ENCODE measurements around the gene SCCPDH.
"Not testable (repeated sequence)": the region's sequence is repeated elsewhere in the genome, so short reads cannot be mapped to it uniquely, and the experiment has no call there.

The SCCPDH gene, protein sequence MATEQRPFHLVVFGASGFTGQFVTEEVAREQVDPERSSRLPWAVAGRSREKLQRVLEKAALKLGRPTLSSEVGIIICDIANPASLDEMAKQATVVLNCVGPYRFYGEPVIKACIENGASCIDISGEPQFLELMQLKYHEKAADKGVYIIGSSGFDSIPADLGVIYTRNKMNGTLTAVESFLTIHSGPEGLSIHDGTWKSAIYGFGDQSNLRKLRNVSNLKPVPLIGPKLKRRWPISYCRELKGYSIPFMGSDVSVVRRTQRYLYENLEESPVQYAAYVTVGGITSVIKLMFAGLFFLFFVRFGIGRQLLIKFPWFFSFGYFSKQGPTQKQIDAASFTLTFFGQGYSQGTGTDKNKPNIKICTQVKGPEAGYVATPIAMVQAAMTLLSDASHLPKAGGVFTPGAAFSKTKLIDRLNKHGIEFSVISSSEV

DNA sequence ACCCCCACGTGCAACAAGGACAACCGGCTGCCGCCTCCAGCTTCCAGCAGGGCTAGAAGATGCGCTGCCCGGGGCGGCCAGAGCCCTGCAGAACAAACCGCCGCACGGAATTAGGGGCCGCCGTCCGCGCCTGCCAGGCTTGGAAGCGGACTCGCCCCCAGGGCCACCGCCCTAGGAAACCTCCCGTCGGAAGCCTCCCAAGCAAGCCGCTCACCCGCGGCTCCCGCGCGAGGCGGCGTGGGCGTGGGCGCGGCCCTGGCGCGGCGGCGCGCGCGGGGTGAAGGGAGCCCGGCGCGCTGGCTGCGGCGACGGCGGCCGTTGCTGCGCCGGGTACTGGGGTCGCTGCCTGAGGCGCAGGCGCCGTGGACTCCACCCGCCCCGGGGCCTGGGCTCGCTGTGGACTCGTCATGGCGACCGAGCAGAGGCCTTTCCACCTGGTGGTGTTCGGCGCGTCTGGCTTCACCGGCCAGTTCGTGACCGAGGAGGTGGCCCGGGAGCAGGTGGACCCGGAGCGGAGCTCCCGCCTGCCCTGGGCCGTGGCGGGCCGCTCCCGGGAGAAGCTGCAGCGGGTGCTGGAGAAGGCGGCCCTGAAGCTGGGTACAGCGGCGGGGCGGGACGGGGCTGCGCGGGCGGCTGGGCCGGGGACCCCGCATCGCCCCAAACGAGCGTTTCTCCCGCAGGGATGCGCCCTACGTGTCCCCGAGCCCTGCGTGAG is at the start of gene SCCPDH:
TSS of gene SCCPDH (plus strand) at position 394 of the 715 bp plus-strand sequence. CDS start at position 408, 14 bp downstream.
- DNase-seq: peak; percentile 72

DNA sequence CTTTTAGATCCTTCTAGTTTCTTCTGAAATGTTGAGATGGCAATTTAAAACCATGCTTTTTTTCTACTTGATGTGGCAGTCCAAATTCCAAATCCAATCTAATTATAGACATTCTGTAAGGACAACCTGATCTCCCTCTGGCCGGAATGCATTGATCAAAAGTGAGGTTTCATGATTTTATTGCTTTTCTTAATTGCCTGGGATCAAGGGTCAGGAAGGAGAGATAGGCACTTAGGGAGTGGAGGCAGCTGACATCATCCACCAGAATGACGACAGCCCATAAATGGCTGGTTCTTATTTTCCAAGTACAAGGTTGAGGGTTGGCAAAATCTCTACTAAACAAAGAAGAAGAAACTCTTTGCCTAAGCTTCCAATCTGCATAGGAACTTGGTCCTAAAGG is 46.4 kb upstream of the SCCPDH start:
- DNase-seq: no peak

DNA sequence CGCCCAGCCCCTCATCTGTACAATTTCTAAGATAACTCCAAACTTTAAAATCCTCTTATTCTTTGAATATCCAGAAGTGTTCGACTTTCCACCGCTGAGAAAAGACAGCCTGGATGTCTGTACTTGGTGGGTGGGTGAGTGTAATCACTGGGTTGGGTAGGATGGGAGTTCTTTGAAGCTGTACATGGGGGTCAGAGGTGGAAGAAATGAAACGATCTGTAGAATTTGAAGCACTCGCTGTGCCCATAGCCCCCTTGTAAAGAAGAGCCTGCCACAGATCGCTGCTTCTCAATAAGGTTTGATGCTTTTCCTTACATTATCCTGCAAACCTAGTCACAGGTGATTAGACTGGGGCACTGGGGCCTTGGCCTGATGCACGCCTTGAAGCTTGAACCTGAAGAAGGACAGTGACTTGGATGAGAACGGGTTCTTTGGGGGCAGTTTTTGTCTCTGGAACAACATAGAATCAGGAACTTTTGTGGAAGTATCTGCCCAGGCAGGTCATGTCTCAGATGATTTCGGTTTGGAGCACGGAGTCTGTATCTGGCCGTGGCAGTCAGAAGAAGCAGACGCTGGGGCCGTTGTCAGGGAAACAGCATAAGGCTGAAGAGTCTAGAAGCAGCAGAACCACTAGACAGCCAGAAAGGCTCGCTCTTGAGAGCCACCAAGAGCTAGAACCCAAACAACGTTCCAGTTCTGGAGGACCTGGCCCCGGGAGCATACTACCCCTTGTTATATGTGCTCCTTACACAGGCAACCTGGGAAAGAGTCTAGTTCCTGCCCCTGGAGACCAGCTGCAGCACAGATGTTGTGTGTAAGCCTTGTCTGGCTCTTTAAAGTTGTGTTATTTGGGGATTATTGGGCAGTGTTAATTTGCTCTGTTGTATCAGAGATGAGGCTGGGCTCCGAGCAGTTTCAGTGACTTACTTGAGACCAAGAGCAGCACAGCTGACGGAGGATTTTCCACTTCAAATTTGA is 45.1 kb upstream of the SCCPDH start:
- DNase-seq: no peak

DNA sequence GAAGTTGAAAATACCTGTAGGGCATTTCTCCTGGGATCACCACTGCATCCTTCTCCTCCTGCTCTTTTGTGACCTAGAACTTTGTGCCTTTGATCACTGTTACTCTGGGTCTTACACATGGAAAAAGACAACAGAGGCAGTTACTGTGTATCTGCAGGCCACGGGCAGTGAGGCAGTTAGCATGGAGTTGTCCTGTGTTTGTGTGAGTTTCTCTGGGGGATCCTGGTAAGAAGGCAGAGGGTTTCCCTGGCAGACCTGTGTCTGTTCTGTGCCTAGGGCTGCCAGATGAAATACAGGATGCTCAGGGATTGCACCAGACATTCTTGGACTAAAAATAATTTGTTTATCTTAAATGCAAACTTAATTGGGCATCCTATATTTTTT is 44.4 kb upstream of the SCCPDH start:
- no peak for DNase-seq

DNA sequence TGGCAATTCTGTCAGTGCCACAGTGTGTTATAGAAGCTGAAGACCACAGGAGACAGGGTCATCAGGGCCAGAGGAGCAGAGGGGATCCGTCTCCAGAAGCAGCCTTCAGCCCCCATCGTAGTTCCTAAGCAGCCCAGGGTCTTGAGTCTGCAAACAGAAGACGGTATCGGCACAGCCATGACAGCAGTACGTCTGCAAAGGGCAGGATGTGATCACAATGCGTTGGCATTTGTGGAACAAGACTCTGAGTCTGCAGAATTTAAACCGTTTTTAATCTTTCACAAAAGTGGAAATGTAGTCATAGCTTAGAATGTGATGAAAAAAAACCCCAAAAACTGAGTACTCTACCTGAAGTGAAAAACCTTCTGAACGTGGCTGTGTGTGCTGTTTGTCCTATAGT is 44.0 kb upstream of the SCCPDH start:
- DNase-seq: no peak

DNA sequence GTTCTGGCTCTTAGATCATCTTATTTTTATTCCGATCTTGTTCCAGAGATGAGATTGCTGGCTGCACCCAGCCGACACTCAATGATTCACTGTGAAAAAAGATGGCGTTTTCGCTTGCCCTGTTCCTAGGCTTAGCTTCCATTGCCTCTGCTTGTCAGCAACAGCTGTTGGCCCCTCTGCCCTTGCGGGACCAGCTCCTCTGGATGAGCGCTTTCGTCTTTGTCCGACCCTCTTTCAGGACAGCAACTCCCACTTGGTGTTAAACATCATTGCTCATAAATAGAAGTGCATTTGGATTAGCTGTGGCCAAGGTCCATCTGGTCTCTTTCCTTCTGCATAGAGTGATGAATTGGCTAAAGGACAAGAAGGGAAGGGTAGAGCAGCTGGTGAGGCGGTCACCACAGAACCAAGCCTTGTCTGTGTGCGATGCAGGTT is 43.5 kb upstream of the SCCPDH start:
- DNase-seq: no peak

DNA sequence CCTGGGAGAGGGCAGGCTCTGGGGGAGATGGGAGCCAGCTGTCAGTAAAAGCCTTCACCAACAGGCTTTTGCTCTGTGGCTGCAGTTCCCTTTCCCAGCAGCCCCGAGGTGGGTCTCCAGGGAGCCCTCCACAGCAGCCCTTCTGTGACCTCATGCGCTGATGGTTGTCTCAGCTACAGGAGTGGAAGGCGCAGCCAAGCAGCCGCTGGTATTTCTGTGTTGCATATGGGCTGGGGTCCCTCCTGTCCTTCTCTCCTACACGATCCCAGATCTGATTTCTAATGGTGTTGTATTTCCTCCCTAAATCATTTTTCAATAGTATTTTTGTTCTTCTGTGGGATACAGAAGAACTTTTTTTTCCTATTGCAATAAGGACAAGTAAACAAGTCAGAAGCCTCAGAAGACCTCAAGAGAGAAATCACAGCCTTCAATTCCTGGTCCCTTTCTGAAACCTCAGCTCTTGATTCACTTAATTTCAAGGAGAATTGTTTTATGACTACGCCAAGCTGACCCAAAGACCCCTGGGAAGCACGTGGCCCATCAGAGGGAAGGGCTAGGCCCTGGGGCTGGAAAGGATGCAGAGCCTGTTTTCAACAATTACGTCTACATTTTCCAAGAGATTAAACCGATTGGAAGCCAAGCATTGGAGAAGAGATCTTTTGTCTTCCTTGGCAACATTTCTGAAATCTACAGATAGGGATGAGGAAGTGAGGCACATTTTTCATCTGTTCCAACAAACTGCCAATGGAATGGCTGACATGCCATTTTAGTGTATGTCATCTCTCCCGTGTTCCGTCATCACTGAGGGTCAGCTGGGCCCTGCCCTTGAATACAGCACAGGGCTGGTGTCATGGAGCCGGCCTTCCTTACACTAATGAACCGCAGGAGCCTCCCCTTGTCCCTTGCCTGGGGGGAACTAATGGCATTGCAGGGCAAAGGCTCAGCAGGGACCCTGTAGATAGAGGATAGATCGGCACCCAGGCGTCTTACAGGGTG is 42.0 kb upstream of the SCCPDH start:
- no peak for DNase-seq

DNA sequence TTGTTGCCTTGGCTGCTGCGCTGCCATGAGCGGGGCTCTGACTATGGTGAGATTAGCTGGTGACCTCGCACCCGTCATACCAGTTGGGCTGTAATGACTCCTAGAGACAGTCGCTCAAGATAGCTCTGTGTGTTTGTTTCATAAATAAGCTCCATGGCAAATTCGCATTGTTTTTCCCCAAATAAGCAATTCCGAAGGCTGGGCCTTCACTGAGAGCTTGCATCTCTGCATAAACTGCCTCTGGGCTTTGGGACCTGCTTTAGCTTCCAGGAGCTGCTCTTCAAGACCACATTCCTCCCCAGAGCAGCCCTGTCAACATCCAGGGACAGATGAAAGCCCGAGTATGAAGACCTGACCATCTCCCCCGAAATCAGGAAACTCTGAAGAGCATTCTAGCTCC is 40.7 kb upstream of the SCCPDH start:
- no peak for DNase-seq

DNA sequence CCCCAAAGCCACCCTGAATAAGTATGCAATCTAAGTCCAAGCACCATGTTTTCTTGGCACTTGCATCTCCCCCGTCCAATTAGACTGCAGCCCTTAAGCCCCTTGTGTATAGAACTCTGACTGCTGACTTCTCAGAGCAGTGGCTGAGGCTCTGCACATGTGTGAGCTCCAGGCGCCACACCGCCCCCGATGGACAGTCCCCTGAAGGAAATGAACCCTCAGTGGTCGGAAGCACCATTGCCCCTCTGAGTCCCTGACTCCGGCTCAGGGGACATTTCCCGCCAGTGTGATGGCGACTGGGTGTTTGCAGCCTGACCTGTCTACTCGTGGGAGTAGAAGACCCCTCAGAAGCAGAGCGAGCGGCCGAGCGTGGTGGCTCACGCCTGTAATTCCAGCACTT is 37.2 kb upstream of the SCCPDH start:
- no peak for DNase-seq

DNA sequence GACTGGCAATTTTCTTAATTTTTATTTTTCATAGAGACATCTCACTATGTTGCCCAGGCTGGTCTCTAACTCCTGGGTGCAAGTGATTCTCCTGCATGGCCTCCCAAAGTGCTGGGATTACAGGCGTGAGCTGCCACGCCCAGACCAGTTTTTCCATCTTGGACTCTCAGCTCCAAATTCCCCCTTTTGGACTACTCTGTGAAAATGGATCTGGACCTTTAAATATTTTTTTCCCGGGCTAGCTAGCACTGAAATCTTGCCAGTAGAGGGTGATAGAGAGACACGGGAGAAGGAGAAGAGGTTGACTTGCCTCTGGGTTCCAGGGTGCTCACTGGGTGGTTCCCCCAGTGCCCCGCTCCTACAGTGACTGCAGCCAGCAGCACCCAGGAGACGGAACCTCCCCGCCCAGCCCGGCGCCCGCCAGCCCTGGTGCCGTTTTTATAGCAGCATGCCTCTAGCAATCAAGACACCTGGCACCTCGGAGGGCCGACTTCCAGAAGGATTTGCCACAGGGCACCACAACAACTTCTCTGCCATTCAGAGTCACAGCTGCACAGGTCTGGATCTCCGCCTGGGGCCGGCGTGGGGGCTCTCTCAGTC is 34.7 kb upstream of the SCCPDH start:
- peak; percentile 16 for DNase-seq

DNA sequence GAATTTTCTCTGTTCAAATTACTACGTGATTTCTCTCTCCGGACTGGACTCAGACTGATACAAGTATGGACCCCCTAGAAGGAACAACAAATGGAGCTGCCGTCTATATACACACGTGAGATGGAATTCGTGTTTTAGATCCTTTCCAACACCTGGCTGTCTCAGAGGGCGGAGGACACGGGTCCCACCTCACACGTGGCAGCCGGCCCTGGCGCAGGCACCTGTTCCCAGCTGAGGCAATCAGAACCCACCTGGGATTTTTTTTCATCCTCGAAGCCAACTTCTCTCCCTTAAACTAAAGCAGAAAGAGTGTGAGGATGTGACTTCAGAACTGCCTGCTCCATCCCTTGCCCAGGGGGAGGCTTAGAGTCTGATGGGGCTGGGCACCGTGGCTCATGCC is 34.1 kb upstream of the SCCPDH start:
- no peak for DNase-seq

DNA sequence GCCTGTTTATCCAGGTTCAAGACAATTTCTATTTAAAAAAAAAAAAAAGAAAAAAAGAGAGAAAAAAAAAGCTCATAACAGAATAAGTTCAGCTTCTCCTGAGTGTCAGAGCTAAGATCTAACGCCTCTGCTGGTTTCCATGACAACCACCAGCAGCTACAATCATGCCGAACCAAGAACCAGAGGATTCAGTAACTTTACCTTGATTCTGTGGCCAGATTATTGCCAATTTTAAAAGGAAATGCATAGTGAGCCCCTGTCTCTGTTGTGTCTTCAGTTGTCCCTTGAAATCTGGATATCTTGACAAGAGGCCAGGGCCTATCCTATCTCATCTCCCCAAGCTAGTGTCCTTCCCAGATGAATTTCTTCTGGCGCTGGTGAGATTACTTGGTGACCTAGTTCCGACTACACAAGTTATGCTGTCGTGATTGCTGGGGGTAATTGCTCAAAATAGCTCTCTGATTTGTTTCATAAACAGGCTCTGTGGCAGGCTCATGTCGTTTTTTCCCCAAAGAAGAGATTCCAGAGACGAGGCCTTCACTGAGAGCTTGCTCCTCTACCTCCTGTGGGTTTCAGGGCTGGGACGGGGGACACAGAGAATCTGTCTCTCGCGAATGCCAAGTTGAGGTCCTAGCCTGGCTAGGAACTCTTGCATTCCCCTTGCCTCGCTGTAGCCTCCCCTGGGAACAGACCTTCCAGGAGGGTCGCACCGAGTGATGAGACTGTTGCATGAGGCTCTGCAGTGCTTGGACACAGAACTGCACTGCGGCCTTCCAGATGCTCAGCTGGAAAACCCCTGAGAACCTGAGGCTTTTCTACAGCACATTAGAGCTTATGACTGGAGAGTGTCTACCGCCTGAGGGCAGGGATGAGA is 32.4 kb upstream of the SCCPDH start:
- DNase-seq: no peak

DNA sequence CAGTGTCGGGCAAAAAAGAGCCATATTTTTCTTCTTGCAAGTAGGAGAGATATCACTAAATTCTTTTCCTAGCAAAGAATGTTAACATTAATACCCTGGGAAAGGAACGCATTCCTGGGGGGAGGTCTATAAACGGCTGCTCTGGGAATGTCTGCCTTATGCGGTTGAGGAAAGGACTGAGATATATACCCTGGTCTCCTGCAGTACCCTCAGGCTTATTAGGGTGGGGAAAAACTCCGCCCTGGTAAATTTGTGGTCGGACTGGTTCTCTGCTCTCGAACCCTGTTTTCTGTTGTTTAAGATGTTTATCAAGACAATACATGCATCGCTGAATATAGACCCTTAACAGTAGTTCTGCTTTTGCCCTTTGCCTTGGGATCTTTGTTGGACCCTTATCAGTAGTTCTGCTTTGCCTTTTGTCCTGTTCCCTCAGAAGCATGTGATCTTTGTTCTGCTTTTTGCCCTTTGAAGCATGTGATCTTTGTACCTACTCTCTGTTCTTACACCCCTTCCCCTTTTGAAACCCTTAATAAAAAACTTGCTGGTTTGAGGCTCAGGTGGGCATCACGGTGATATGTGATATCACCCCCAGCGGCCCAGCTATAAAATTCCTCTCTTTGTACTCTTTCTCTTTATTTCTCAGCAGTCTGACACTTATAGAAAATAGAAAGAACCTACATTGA is 29.9 kb upstream of the SCCPDH start:
- DNase-seq: not testable (repeated sequence)

DNA sequence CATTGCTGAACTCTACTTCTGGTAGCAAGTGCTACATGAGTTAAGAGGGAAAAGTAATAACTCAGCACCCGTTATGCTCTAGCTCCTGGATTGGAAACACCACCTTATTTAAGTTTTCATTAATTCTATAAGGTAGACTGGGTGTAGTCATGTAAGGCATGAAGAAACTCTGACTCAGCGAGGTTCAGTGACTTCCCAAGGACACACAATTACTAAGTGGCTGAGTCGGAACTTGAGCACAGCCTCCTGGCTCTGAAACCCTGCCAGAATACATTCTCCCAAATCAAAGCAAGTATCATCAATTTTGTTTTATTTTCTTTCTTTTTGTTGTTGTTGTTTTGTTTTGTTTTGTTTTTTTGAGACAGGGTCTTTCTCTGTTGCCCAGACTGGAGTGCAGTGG is 29.1 kb upstream of the SCCPDH start:
- no peak for DNase-seq

DNA sequence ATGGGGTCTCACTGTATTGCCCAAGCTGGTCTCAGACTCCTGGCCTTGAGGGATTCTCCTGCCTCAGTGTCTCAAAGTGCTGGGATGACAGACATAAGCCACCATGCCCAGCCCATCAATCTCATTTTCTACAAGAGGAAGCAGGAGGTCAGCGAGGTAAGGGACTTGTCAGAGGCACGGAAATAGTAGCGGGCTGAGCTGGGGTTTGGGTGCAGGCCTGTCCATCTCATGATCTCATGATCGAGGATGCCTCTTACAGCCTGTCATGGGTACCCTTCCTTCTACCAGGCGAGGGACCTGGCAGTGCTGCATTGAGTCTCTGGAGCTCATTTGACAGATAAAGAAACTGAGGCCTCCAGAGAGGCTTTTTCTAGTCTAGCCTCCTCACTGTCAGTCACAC is 28.5 kb upstream of the SCCPDH start:
- no peak for DNase-seq

DNA sequence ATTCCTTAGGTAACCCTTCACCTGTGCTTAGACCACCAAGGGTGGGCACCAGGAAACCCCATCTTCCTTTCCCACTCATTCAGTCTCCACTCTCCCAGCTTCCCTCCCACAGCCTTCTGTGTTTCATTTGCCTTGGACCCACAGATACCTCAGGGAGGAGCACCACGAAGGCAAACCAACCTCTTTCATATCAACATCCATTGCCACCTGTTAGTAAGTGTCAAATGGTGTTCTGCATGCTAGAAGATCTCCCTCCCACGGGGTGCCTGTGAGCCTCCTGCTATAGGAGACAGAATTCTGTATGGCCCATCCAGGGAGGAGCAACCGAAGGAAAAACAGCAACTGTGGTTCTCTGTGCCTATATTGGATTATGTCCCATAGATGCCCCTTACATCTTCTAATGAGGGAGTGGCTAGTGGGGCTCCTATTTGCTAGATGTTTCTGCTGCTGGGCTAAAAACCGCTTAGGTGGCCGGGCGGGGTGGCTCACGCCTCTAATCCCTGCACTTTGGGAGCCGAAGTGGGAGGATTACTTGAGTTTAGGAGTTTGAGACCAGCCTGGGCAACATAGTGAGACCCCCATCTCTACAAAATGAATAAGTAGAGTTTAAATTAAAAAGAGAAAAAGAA is 25.6 kb upstream of the SCCPDH start:
- DNase-seq: no peak

DNA sequence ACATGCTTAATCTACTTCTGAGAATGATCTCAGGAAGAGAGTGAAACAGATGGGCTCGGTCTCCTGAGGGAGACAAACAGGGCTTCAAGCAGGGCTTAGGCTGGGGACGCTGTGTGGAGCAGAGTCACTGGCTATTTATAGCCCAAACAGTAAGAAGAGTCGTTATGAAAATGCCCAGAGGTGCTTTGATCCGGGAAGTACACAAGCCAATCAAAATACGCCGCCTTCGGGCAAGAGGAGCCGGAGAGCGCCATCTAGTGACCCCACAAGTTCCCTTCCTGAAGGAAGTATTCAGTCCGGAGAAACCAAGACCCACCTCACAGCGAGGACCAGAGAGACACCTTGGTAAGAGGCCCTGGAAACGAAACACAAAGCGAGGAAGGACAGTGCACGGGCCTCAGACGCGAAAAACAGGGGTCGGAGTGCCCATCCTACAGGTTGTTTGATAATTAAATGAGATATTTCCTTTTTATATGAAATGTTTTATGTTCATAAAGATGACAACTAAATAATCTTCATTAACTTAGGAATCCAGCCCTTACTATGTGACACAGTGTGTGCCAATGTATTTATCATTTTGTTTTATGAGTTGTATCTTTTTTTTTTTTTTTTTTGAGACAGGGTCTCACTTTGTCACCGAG is 25.0 kb upstream of the SCCPDH start:
- peak; percentile 74 for DNase-seq

DNA sequence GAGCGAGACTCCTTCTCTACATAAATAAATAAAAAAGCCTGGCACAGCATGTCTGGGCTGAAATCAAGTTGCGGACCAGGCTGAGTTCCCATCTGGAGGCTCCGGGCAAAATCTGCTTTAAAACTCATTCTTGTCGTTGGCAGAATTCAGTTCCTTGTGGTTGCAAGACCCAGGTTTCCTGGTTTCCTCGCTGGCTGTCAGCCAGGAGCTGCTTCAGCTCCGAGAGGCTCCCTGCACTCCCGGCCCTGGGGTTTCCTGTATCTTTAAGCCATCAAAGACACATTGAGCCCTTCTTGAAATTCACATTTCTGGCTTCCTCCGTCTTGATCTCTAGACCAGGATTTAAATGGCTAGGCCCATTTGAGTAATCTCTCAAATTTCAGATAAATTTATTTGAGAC is 20.6 kb upstream of the SCCPDH start:
- DNase-seq: no peak

DNA sequence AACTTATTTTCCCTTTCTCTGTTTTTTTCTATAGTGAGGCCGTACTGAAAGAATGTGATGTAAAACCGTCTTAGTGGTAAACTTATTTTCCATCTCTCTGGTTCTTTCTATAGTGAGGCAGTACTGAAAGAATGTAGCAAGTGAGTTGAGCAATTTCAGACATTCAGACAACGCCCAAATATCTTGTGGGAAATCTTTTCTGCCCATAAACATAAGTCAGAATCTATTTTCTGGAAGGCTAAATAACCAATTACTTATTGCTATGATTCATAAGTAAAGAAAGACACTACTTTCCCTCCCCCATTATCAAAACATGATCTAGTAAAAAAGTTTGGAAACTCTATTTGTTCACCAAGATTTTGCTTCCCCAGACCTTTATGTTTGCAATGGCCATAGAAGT is 18.8 kb upstream of the SCCPDH start:
- no peak for DNase-seq

Data from activated CD8-positive, alpha-beta memory T cell treated with anti-CD3 and anti-CD28 coated beads, Interleukin-2, amount 50 U/mL, for 4 hours (primary cell).